OCI-LY1 (cell line): ENCODE measurements around the gene ABHD17A.
A peak's percentile ranks its signal among the peaks of the same experiment; 100 is the strongest.

Source experiments
- H2AFZ ChIP-seq: fragments of 200-600 bp; sonication (generic), shearing (Covaris generic); 2 replicates; pipeline ENCODE4 v1.6.0; 2014; ENCODE audit warnings: antibody characterized with exemption, mild to moderate bottlenecking, low read length
- H3F3A ChIP-seq: fragments of 200-600 bp; sonication (generic), shearing (Covaris generic); 2 replicates; pipeline ENCODE4 v1.6.0; 2014; ENCODE audit warnings: mild to moderate bottlenecking, antibody characterized with exemption, low read length, moderate library complexity; ENCODE audit not compliant: insufficient read depth
- H3K27ac ChIP-seq: fragments of 200-600 bp; sonication (generic); 2 replicates; pipeline ENCODE4 v1.5.1; 2014; ENCODE audit warnings: low read length, mixed run types, mild to moderate bottlenecking, low read depth; ENCODE audit not compliant: poor library complexity, severe bottlenecking
- H3K27me3 ChIP-seq: fragments of 200-600 bp; sonication (generic); 2 replicates; pipeline ENCODE4 v1.6.0; 2014; ENCODE audit warnings: antibody characterized with exemption, mild to moderate bottlenecking, low read length, moderate library complexity; ENCODE audit not compliant: insufficient read depth
- H3K36me3 ChIP-seq: fragments of 200-600 bp; sonication (generic); 2 replicates; pipeline ENCODE4 v1.6.1; 2014; ENCODE audit warnings: mild to moderate bottlenecking, antibody characterized with exemption, low read length, moderate library complexity, mixed read lengths; ENCODE audit not compliant: insufficient read depth
- H3K4me1 ChIP-seq: fragments of 200-600 bp; sonication (generic); 2 replicates; pipeline ENCODE4 v1.5.1; 2014; ENCODE audit warnings: mild to moderate bottlenecking, low read length, moderate library complexity; ENCODE audit not compliant: insufficient read depth, severe bottlenecking
- H3K4me2 ChIP-seq: fragments of 200-600 bp; sonication (generic), shearing (Covaris generic); 2 replicates; pipeline ENCODE4 v1.6.1; 2014; ENCODE audit warnings: low read length
- H3K4me3 ChIP-seq: fragments of 200-600 bp; sonication (generic); 2 replicates; pipeline ENCODE4 v1.5.1; 2014; ENCODE audit warnings: low read length, low read depth, mild to moderate bottlenecking, mixed read lengths; ENCODE audit not compliant: poor library complexity, severe bottlenecking
- H3K79me2 ChIP-seq: fragments of 200-600 bp; shearing (Covaris generic); 2 replicates; pipeline ENCODE4 v1.6.1; 2016; ENCODE audit warnings: mixed run types, low read length, mixed read lengths; ENCODE audit not compliant: insufficient read depth
- H3K9ac ChIP-seq: fragments of 200-600 bp; sonication (generic), shearing (Covaris generic); 2 replicates; pipeline ENCODE4 v1.6.1; 2014; ENCODE audit warnings: mild to moderate bottlenecking, low read length, mixed read lengths
- H3K9me2 ChIP-seq: fragments of 200-600 bp; sonication (generic), shearing (Covaris generic); 2 replicates; pipeline ENCODE4 v1.6.1; 2014; ENCODE audit warnings: low read depth, mild to moderate bottlenecking, low read length, mixed read lengths
- H3K9me3 ChIP-seq: fragments of 200-600 bp; shearing (Covaris generic); 2 replicates; pipeline ENCODE4 v1.6.1; 2014; ENCODE audit warnings: low read length, mixed read lengths
- H4K20me1 ChIP-seq: fragments of 200-600 bp; sonication (generic), shearing (Covaris generic); 2 replicates; pipeline ENCODE4 v1.6.0; 2016; ENCODE audit warnings: mild to moderate bottlenecking, low read length; ENCODE audit not compliant: insufficient read depth
- EZH2 ChIP-seq: fragments of 200-600 bp; sonication (generic), shearing (Covaris generic); IDR thresholded peaks from 2 replicates; pipeline ENCODE4 v1.8.0; 2017; ENCODE audit warnings: borderline replicate concordance, mixed run types, mild to moderate bottlenecking, antibody characterized with exemption, low read length, moderate library complexity, mixed read lengths
- TF ChIP-seq, protein P1 (sequence below): fragments of 200-600 bp; sonication (generic), shearing (Covaris generic); IDR thresholded peaks from 2 replicates; pipeline ENCODE4 v1.5.1; 2017; ENCODE audit warnings: mild to moderate bottlenecking, antibody characterized with exemption, low read length, moderate library complexity, mixed read lengths

The ABHD17A gene

GRCh38 chr19:1857648-1858326 is 27.5 kb downstream of the ABHD17A start:
- H3F3A ChIP-seq, result no peaks in the 10 kb centered on the region
- H3K27ac ChIP-seq, result peak overlapping the region; percentile 79
- no peak overlapping the region for H3K4me3 ChIP-seq
- H3K9ac ChIP-seq, result no peak overlapping the region; the same call in 1 of the 2 replicates
- no peaks in the 10 kb centered on the region for H3K9me3 ChIP-seq
- no peaks in the 10 kb centered on the region for H3K36me3 ChIP-seq
- peak overlapping the region; percentile 90; the same call in 1 of the 2 replicates for H3K4me2 ChIP-seq
- H3K4me1 ChIP-seq, result peaks cover 73% of the 10 kb centered on the region
- H2AFZ ChIP-seq, result no peak overlapping the region
- peaks cover 6% of the 10 kb centered on the region for H3K79me2 ChIP-seq
- peaks cover 6% of the 10 kb centered on the region; the same call in 1 of the 2 replicates for H3K27me3 ChIP-seq
- H3K9me2 ChIP-seq, result no peaks in the 10 kb centered on the region
- no peaks in the 10 kb centered on the region for H4K20me1 ChIP-seq
- TF ChIP-seq, protein P1, sequence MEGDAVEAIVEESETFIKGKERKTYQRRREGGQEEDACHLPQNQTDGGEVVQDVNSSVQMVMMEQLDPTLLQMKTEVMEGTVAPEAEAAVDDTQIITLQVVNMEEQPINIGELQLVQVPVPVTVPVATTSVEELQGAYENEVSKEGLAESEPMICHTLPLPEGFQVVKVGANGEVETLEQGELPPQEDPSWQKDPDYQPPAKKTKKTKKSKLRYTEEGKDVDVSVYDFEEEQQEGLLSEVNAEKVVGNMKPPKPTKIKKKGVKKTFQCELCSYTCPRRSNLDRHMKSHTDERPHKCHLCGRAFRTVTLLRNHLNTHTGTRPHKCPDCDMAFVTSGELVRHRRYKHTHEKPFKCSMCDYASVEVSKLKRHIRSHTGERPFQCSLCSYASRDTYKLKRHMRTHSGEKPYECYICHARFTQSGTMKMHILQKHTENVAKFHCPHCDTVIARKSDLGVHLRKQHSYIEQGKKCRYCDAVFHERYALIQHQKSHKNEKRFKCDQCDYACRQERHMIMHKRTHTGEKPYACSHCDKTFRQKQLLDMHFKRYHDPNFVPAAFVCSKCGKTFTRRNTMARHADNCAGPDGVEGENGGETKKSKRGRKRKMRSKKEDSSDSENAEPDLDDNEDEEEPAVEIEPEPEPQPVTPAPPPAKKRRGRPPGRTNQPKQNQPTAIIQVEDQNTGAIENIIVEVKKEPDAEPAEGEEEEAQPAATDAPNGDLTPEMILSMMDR, result no peak
- TF ChIP-seq EZH2, result no peak

DNA sequence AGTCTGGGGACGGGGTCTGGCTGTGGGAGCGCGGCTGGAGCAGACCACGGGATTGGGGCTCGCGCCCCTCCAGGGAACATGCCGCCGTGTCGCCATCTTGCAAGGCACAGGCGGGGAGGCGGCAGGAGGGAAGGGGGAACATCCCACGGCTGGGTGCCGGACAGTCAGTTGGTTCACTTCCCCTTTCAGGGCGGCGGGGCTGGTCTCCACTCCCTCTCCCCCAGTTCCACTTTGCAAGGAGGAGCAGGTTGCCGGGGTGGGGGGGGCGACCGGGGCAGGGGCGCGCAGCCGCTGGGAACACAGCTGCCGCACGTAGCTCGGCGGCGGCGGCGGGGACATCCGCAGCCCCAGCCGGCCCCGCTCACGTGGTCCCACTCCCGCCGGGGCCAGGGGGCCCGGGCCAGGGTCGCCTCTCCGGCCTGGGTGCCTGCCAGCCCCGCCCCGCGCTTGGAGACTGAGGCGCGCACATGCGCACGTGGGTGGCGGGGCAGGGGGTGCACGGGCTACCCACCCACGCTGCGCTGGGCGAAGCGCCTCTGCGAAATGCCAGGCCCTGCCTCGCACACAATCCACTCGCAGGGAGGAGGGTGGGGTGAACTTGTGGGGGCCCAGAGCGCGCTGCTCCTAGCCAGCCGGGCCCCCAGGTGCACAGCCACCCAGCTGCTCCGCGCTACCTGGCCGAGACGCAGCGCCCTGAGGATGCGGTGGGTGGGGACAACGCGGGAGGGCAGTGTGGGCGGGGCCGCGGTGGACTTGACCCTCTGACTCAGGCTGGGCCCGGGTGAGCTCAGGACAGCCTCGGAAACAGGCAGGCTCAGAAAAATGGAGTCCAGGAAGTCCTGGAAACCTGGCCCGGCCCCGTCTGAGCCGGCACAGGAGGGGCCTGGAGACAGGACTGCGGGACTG is 28.3 kb downstream of the ABHD17A start:
- H3K79me2 ChIP-seq, result peaks cover 6% of the 10 kb centered on the region
- H3K36me3 ChIP-seq, result no peaks in the 10 kb centered on the region
- no peak overlapping the region for H2AFZ ChIP-seq
- no peaks in the 10 kb centered on the region for H3K9me2 ChIP-seq
- H3K9me3 ChIP-seq, result no peaks in the 10 kb centered on the region
- no peaks in the 10 kb centered on the region for H4K20me1 ChIP-seq
- no peaks in the 10 kb centered on the region for H3F3A ChIP-seq
- H3K4me3 ChIP-seq, result peak overlapping the region; percentile 61
- peak overlapping the region; percentile 79 for H3K27ac ChIP-seq
- peaks cover 79% of the 10 kb centered on the region for H3K4me1 ChIP-seq
- TF ChIP-seq, protein P1, result no peak
- TF ChIP-seq EZH2, result no peak
- H3K9ac ChIP-seq, result peak overlapping the region; percentile 72; the same call in 1 of the 2 replicates
- H3K27me3 ChIP-seq, result peaks cover 6% of the 10 kb centered on the region; the same call in 1 of the 2 replicates
- peak overlapping the region; percentile 90 for H3K4me2 ChIP-seq

DNA sequence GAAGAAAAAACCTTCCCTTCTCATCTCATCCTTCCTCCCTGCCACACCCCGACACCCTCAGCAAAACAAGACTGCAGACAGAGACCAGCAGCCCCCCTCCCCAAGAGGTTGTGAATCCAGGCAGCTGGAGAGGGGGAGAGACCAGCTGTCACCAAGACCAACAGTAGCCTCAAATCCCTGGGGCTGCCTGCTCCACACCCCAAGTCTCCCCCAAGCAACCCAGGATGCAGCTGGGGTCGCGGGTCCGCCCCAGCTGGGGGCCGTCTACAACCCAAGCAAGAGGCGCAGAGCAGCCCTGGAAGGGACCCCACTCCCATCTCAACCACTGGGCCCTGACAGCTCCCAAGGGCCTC is 29.0 kb downstream of the ABHD17A start:
- H3F3A ChIP-seq, result no peaks in the 10 kb centered on the region
- no peak overlapping the region for H2AFZ ChIP-seq
- peaks cover 78% of the 10 kb centered on the region for H3K4me1 ChIP-seq
- no peaks in the 10 kb centered on the region for H3K9me2 ChIP-seq
- H3K9ac ChIP-seq, result peak overlapping the region; percentile 72; the same call in 1 of the 2 replicates
- peak overlapping the region; percentile 90 for H3K4me2 ChIP-seq
- TF ChIP-seq EZH2, result no peak
- peak overlapping the region; percentile 79 for H3K27ac ChIP-seq
- no peaks in the 10 kb centered on the region for H3K9me3 ChIP-seq
- no peaks in the 10 kb centered on the region for H3K36me3 ChIP-seq
- no peaks in the 10 kb centered on the region; the same call in none of the 2 replicates for H3K79me2 ChIP-seq
- H3K27me3 ChIP-seq, result peaks cover 2% of the 10 kb centered on the region; the same call in 1 of the 2 replicates
- H4K20me1 ChIP-seq, result no peaks in the 10 kb centered on the region
- peak overlapping the region; percentile 61 for H3K4me3 ChIP-seq
